Choroid plexus epithelial cell (primary cell): ENCODE measurements around the gene DOK4.

Experiments
- DNase-seq: peaks from one replicate; pipeline ENCODE4 v3.0.0-alpha.2; 2010; ENCODE audit warnings: low read depth
- H3K4me3 ChIP-seq: 2 replicates; pipeline ENCODE4 v1.5.1; 2011; ENCODE audit warnings: low read depth, mild to moderate bottlenecking, control low read depth, low read length, moderate library complexity
- TF ChIP-seq, protein P1 (sequence below): conservative IDR thresholded peaks from 2 replicates; pipeline ENCODE4 v1.5.1; 2011; ENCODE audit warnings: low read depth, mild to moderate bottlenecking, control low read depth, inconsistent platforms, low read length, moderate library complexity

The DOK4 gene

DNA sequence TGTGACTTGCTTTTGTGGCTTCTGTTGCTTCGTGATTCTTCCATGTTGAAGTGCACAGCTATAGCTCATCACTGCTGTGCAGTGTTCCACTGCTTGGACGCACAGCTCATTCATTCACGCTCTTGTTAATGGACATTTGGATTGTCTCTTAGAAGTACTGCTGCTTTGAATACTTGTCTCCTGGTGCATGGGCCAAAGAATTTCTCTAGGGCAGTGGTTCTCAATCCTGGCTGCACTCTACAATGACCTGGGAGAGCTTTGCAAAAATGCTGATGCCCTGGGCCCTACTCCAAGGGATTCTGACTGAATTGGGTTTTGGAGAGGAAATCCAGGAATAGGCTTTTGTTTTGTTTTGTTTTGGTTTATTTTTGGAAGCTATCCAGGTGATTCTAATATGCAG, 61.7 kb downstream of the DOK4 start:
- TF ChIP-seq, protein P1, sequence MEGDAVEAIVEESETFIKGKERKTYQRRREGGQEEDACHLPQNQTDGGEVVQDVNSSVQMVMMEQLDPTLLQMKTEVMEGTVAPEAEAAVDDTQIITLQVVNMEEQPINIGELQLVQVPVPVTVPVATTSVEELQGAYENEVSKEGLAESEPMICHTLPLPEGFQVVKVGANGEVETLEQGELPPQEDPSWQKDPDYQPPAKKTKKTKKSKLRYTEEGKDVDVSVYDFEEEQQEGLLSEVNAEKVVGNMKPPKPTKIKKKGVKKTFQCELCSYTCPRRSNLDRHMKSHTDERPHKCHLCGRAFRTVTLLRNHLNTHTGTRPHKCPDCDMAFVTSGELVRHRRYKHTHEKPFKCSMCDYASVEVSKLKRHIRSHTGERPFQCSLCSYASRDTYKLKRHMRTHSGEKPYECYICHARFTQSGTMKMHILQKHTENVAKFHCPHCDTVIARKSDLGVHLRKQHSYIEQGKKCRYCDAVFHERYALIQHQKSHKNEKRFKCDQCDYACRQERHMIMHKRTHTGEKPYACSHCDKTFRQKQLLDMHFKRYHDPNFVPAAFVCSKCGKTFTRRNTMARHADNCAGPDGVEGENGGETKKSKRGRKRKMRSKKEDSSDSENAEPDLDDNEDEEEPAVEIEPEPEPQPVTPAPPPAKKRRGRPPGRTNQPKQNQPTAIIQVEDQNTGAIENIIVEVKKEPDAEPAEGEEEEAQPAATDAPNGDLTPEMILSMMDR, result no peak
- no peak overlapping the region for H3K4me3 ChIP-seq
- no peak for DNase-seq

DNA sequence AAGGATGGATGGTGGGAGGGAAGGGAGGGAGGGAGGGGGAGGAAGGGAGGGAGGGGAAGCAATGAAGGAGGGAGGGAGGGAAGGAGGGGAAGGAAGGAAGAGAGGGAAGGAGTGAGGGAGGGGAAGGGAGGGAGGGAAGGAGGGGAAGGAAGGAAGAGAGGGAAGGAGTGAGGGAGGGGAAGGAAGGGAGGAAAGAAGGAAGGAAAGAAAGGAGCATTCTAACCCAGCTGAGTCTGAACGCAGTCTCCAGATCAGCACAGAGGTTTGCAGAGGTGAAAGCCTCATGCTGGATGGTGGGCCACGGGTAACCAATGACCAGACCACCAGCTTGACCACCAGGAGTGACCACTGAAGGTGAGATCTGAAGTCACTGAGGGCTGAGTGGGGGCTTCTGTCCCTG, 63.1 kb downstream of the DOK4 start:
- DNase-seq, result no peak
- H3K4me3 ChIP-seq, result no peak overlapping the region
- TF ChIP-seq, protein P1, result no peak

DNA sequence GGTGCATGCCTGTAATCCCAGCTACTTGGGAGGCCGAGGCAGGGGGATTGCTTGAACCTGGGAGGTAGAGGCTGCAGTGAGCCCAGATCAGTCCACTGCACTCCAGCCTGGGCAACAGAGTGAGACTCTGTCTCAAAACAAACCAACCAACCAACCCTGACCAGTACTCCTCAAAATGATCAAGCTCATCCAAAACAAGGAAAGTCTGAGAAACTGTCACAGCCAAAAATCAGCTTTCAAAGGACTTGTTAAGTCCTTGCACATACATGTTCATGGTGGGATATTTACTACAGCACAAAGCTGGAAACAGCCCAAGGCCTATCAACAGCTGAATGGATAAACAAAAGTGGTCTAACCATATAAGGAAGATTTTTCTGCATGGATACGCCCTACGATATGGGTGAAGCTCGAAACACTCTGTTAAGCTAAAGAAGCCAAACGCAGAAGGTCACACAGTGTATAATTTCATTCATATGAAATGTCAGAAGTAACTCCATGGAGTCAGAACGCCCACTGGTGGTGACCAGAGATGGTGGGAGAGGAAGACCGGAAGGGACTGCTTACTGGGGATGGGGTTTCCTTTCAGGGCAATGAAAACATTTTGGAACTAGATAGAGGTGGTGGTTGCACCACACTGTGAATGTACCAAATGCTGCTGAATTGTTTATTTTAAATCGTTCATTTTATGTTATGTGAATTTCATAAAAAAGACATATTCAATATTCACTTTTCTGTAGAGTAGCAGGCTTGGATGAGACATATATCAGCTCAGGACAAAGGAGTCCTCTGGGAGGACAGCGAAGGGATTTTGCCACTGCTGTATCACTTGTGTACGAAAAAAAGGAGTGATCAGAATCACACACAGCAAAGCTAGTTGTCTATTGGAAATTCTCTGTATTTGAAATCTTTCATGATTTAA, 64.0 kb downstream of the DOK4 start:
- TF ChIP-seq, protein P1, result peak; percentile 92
- peak; percentile 82 for DNase-seq
- no peak overlapping the region for H3K4me3 ChIP-seq
